HCT116 (cell line): Measurements from ENCODE around the gene NEDD4L. TPM values are rescaled to one million over a fixed set of nuclear protein-coding genes. Genes with fewer than 3 reads are reported as not detected.
A peak's percentile ranks its signal among the peaks of the same experiment; 100 is the strongest.

Experiments
- ATAC-seq: fragments of 200-7000 bp; cut with Tn5 transposase; 2 replicates; pipeline ENCODE4 v1.9.1; 2020; ENCODE audit warnings: mild to moderate bottlenecking, moderate library complexity
- BruUV-seq: library from RNA; stranded (reverse); fragments of 400-500 nt; replicated peaks from 2 replicates; lab custom pipeline; 2021; lab: Mats Ljungman, UMichigan
- CTCF ChIA-PET: fragments of 300-600 bp; sonication (Branson Sonifier 250); formaldehyde crosslinking; loops from one replicate; lab custom pipeline; 2021; ENCODE audit warnings: antibody characterized with exemption; lab: Charles Lee
- POLR2A ChIA-PET: fragments of 300-600, 350-600 bp; sonication (Branson Sonifier 250); formaldehyde crosslinking; loops from one replicate; lab custom pipeline; 2021; ENCODE audit warnings: antibody characterized with exemption; lab: Charles Lee
- RAD21 ChIA-PET, 2 experiments: fragments of 300-600 bp; sonication (Branson Sonifier 250); formaldehyde crosslinking; loops; one replicate each; lab custom pipeline; 2023; ENCODE audit warnings: low total read pairs in 2 of 2; ENCODE audit not compliant: uncharacterized antibody in 2 of 2, unreplicated experiment in 2 of 2, low non-redundant PET in 1 of 2; lab: Charles Lee
- DNase-seq: peaks from one replicate; pipeline ENCODE4 v3.0.0-alpha.2; 2010; ENCODE audit warnings: low read depth, low spot score
- H2AFZ ChIP-seq: fragments of 200-600 bp; shearing (Covaris generic), sonication (generic); 2 replicates; pipeline ENCODE4 v1.6.1; 2017; ENCODE audit warnings: low read depth, mixed run types, mixed read lengths, antibody characterized with exemption, low read length; ENCODE audit not compliant: poor library complexity, severe bottlenecking
- H3K27ac ChIP-seq: 2 replicates; pipeline ENCODE4 v1.5.1; 2012; ENCODE audit warnings: low read depth, low read length
- H3K27me3 ChIP-seq: fragments of 200-600 bp; sonication (generic); 2 replicates; pipeline ENCODE4 v1.6.1; 2016; ENCODE audit warnings: mixed run types, low read length, mixed read lengths; ENCODE audit not compliant: insufficient read depth
- H3K36me3 ChIP-seq, 2 experiments: fragments of 200-500 bp in 1 of 2; fragments of 200-600 bp in 1 of 2; sonication (Bioruptor generic) in 1 of 2; sonication (generic) in 1 of 2; 2 replicates each; pipeline versions ENCODE4 v1.5.1 to v1.6.1; 2014 to 2016; ENCODE audit warnings: low read length in 2 of 2, inconsistent platforms in 1 of 2, mixed read lengths in 1 of 2, mixed run types in 1 of 2; ENCODE audit not compliant: insufficient read depth in 2 of 2, control insufficient read depth in 1 of 2
- H3K4me1 ChIP-seq, 2 experiments: fragments of 200-600 bp in 1 of 2; sonication (generic) in 1 of 2; 2 replicates each; pipeline versions ENCODE4 v1.5.1 to v1.6.1; 2012 to 2017; ENCODE audit warnings: low read length in 2 of 2, inconsistent platforms in 1 of 2, mild to moderate bottlenecking in 1 of 2, mixed read lengths in 1 of 2, mixed run types in 1 of 2, moderate library complexity in 1 of 2; ENCODE audit not compliant: insufficient read depth in 2 of 2, control insufficient read depth in 1 of 2
- H3K4me2 ChIP-seq: fragments of 200-600 bp; sonication (generic); 2 replicates; pipeline ENCODE4 v1.6.1; 2017; ENCODE audit warnings: mixed run types, low read length, mixed read lengths
- H3K4me3 ChIP-seq, 2 experiments: fragments of 200-600 bp in 1 of 2; sonication (generic) in 1 of 2; replicated peaks in 1 of 2; 2 replicates each; pipeline ENCODE4 v1.5.1; 2011 to 2016; ENCODE audit warnings: low read length in 2 of 2, control low read depth in 1 of 2, low read depth in 1 of 2, mild to moderate bottlenecking in 1 of 2, mixed read lengths in 1 of 2, mixed run types in 1 of 2
- H3K79me2 ChIP-seq: fragments of 200-600 bp; sonication (generic); 2 replicates; pipeline ENCODE4 v1.6.1; 2017; ENCODE audit warnings: mild to moderate bottlenecking, mixed run types, low read length, moderate library complexity, mixed read lengths; ENCODE audit not compliant: insufficient read depth
- H3K9ac ChIP-seq: fragments of 200-600 bp; sonication (generic); 2 replicates; pipeline ENCODE4 v1.6.1; 2016; ENCODE audit warnings: low read length, mixed read lengths
- H3K9me2 ChIP-seq: fragments of 200-600 bp; sonication (generic), shearing (Covaris generic); 2 replicates; pipeline ENCODE4 v1.6.1; 2017; ENCODE audit warnings: mixed run types, mild to moderate bottlenecking, moderate library complexity; ENCODE audit not compliant: insufficient read depth
- H3K9me3 ChIP-seq, 2 experiments: fragments of 200-500 bp in 1 of 2; fragments of 200-600 bp in 1 of 2; sonication (Bioruptor generic) in 1 of 2; sonication (generic) in 1 of 2; 2 replicates each; pipeline ENCODE4 v1.6.1; 2014 to 2017; ENCODE audit warnings: low read length in 2 of 2, mixed read lengths in 2 of 2, inconsistent platforms in 1 of 2, low read depth in 1 of 2, mild to moderate bottlenecking in 1 of 2, mixed run types in 1 of 2, moderate library complexity in 1 of 2; ENCODE audit not compliant: control insufficient read depth in 1 of 2, insufficient read depth in 1 of 2
- H4K20me1 ChIP-seq: fragments of 200-600 bp; sonication (generic), shearing (Covaris generic); 2 replicates; pipeline ENCODE4 v1.6.1; 2017; ENCODE audit warnings: mixed run types, mild to moderate bottlenecking, moderate library complexity; ENCODE audit not compliant: insufficient read depth
- ATF3 ChIP-seq: IDR thresholded peaks from 2 replicates; pipeline ENCODE4 v1.6.1; 2012
- ELF1 ChIP-seq: IDR thresholded peaks from 2 replicates; pipeline ENCODE4 v1.6.1; 2012; ENCODE audit warnings: low read depth, borderline replicate concordance
- EZH2 ChIP-seq: fragments of 200-600 bp; sonication (generic); IDR thresholded peaks from 2 replicates; pipeline ENCODE4 v1.6.1; 2017; ENCODE audit warnings: antibody characterized with exemption, mixed run types
- FOSL1 ChIP-seq: IDR thresholded peaks from 2 replicates; pipeline ENCODE4 v1.6.1; 2012; ENCODE audit warnings: low read depth
- JUND ChIP-seq: IDR thresholded peaks from 2 replicates; pipeline ENCODE4 v1.6.1; 2012
- RAD21 ChIP-seq: IDR thresholded peaks from 2 replicates; pipeline ENCODE4 v1.6.1; 2012; ENCODE audit warnings: low read depth, mild to moderate bottlenecking
- SIN3A ChIP-seq: IDR thresholded peaks from 2 replicates; pipeline ENCODE4 v1.6.1; 2012; ENCODE audit warnings: low read depth
- SP1 ChIP-seq: IDR thresholded peaks from 2 replicates; pipeline ENCODE4 v1.6.1; 2012; ENCODE audit warnings: low read depth
- SRF ChIP-seq: IDR thresholded peaks from 2 replicates; pipeline ENCODE4 v1.6.1; 2012; ENCODE audit warnings: low read depth
- intact Hi-C: fragments of 100-400 bp; cut with micrococcal nuclease; formaldehyde crosslinking; loops from 2 replicates; pipeline ENCODE4 v1.10.0; 2022
- total RNA-seq: library from RNA; stranded (reverse); gene quantifications from one replicate; pipeline ENCODE4 v1.2.1, GENCODE V29; 2021; ENCODE audit not compliant: unreplicated experiment
- TF ChIP-seq, protein P1 (sequence below): IDR thresholded peaks from 2 replicates; pipeline ENCODE4 v1.6.1; 2012
- TF ChIP-seq, protein P2 (sequence below), 3 experiments: fragments of 200-600 bp in 1 of 3; sonication (generic) in 1 of 3; IDR thresholded peaks in 2 of 3; conservative IDR thresholded peaks in 1 of 3; 2 replicates each; pipeline ENCODE4 v1.5.1; 2012 to 2017; ENCODE audit warnings: low read depth in 2 of 3, low read length in 2 of 3, antibody characterized with exemption in 1 of 3, borderline replicate concordance in 1 of 3, control low read depth in 1 of 3, mild to moderate bottlenecking in 1 of 3, mixed read lengths in 1 of 3, mixed run types in 1 of 3, moderate library complexity in 1 of 3; ENCODE audit not compliant: insufficient read depth in 1 of 3

Gene NEDD4L
- total RNA-seq, 1 experiment from 2014 or later = 41.5 TPM

GRCh38 chr18:58321986-58322385 lies 278.0 kb downstream of the NEDD4L start:
- peaks cover 13 to 30% of the 10 kb centered on the region in 2 experiments for H3K4me1 ChIP-seq
- ChIA-PET CTCF (interaction anchor here (0.6 to 1.3 kb wide), 19 partner anchors 9 to 442 kb away, joined by 3 to 11 read pairs (median 4); no protein-coding TSS in a partner anchor), RAD21 (interaction anchor here (0.6 to 0.9 kb wide), 3 partner anchors 90 to 127 kb away, joined by 4 to 5 read pairs (median 5); no protein-coding TSS in a partner anchor)
- H3K9me3 ChIP-seq = no peaks in the 10 kb centered on the region
- H2AFZ ChIP-seq = no peak overlapping the region
- no peak overlapping the region for H3K4me3 ChIP-seq
- H3K9ac ChIP-seq = no peak overlapping the region
- BruUV-seq = no TSS peak
- intact Hi-C loops = loop anchor here (1.0 to 5.0 kb wide), 4 partner anchors 128 to 440 kb away; partner anchors contain the start of gene NEDD4L
- H3K79me2 ChIP-seq = no peaks in the 10 kb centered on the region
- H3K36me3 ChIP-seq = no peaks in the 10 kb centered on the region
- peak; percentile 74 for DNase-seq
- H3K9me2 ChIP-seq = no peaks in the 10 kb centered on the region
- H3K27ac ChIP-seq = no peak overlapping the region
- TF ChIP-seq, protein P1, sequence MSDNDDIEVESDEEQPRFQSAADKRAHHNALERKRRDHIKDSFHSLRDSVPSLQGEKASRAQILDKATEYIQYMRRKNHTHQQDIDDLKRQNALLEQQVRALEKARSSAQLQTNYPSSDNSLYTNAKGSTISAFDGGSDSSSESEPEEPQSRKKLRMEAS = peak; percentile 19; the same call in 1 of the 2 replicates
- TF ChIP-seq SRF = no peak
- peak; percentile 18; the same call in 1 of the 2 replicates for TF ChIP-seq FOSL1
- TF ChIP-seq EZH2 = no peak
- TF ChIP-seq SIN3A = peak; percentile 50; the same call in 1 of the 2 replicates
- TF ChIP-seq SP1 = peak; percentile 5; the same call in 1 of the 2 replicates
- peak; percentile 94 for TF ChIP-seq RAD21
- TF ChIP-seq ELF1 = no peak
- no peak for TF ChIP-seq ATF3
- TF ChIP-seq JUND = 0 out of 2 replicates have a peak, but pooled peaks have one; percentile 26
- TF ChIP-seq, protein P2, sequence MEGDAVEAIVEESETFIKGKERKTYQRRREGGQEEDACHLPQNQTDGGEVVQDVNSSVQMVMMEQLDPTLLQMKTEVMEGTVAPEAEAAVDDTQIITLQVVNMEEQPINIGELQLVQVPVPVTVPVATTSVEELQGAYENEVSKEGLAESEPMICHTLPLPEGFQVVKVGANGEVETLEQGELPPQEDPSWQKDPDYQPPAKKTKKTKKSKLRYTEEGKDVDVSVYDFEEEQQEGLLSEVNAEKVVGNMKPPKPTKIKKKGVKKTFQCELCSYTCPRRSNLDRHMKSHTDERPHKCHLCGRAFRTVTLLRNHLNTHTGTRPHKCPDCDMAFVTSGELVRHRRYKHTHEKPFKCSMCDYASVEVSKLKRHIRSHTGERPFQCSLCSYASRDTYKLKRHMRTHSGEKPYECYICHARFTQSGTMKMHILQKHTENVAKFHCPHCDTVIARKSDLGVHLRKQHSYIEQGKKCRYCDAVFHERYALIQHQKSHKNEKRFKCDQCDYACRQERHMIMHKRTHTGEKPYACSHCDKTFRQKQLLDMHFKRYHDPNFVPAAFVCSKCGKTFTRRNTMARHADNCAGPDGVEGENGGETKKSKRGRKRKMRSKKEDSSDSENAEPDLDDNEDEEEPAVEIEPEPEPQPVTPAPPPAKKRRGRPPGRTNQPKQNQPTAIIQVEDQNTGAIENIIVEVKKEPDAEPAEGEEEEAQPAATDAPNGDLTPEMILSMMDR (IDR thresholded peaks at IDR 0.05 in 2 of 3, conservative IDR thresholded peaks at IDR 0.05 in 1 of 3; ENCODE audit: borderline replicate concordance in 1 of 3, insufficient read depth in 1 of 3, low read depth in 2 of 3, low read length in 2 of 3) = peak; percentile 56 to 73 (median 62)
- TF ChIP-seq, all 23 proteins: peak for 7
- peak overlapping the region; percentile 52 for H3K4me2 ChIP-seq
- H4K20me1 ChIP-seq = no peaks in the 10 kb centered on the region
- POLR2A ChIA-PET = interaction anchor here (1.2 kb wide), 1 partner anchor 101 kb away, joined by 3 read pairs; no protein-coding TSS in a partner anchor
- H3K27me3 ChIP-seq = no peaks in the 10 kb centered on the region
- ATAC-seq = peak; percentile 97
